GM12878 (cell line): ENCODE measurements around the gene LMOD1. TPM values are rescaled to one million over a fixed set of nuclear protein-coding genes. Genes with fewer than 3 reads are reported as not detected.

Source experiments
- ASH2L ChIP-seq: fragments of 300-600, 200-600 bp; sonication (generic); IDR thresholded peaks from 2 replicates; pipeline ENCODE4 v1.6.1; 2017; ENCODE audit warnings: low read depth, mild to moderate bottlenecking, borderline replicate concordance
- BCL11A ChIP-seq: IDR thresholded peaks from 2 replicates; pipeline ENCODE4 v1.6.1; 2011; ENCODE audit warnings: low read depth, low read length
- BCLAF1 ChIP-seq: fragments of 450-650 bp; IDR thresholded peaks from 2 replicates; pipeline ENCODE4 v1.6.1; 2017; ENCODE audit warnings: antibody characterized with exemption, mild to moderate bottlenecking, moderate library complexity
- CBX5 ChIP-seq: sonication (generic); IDR thresholded peaks from 2 replicates; pipeline ENCODE4 v1.6.1; 2016; ENCODE audit warnings: low read depth, moderate library complexity, mild to moderate bottlenecking, inconsistent platforms
- CHD2 ChIP-seq: IDR thresholded peaks from 2 replicates; pipeline ENCODE4 v1.6.1; 2011; ENCODE audit warnings: low read depth, low read length, improper control_type of control experiment, borderline replicate concordance
- DPF2 ChIP-seq: fragments of 450-650 bp; IDR thresholded peaks from 2 replicates; pipeline ENCODE4 v1.6.1; 2017; ENCODE audit warnings: mild to moderate bottlenecking
- ELK1 ChIP-seq: IDR thresholded peaks from 2 replicates; pipeline ENCODE4 v1.6.1; 2012; ENCODE audit warnings: low read depth, low read length, improper control_type of control experiment
- ESRRA ChIP-seq: IDR thresholded peaks from 2 replicates; pipeline ENCODE4 v1.6.1; 2012; ENCODE audit warnings: mild to moderate bottlenecking, low read length, improper control_type of control experiment
- HCFC1 ChIP-seq: fragments of 150-350 bp; IDR thresholded peaks from 2 replicates; pipeline ENCODE4 v1.6.1; 2014; ENCODE audit warnings: low read length
- IRF3 ChIP-seq: fragments of 450-650 bp; IDR thresholded peaks from 2 replicates; pipeline ENCODE4 v1.6.1; 2014; ENCODE audit warnings: mild to moderate bottlenecking
- JUND ChIP-seq: IDR thresholded peaks from 2 replicates; pipeline ENCODE4 v1.6.1; 2012; ENCODE audit warnings: low read depth, mild to moderate bottlenecking, low read length, improper control_type of control experiment, moderate library complexity
- KDM1A ChIP-seq: fragments of 200-600 bp; sonication (generic); IDR thresholded peaks from 2 replicates; pipeline ENCODE4 v1.6.1; 2016; ENCODE audit warnings: borderline replicate concordance
- MAX ChIP-seq: IDR thresholded peaks from 2 replicates; pipeline ENCODE4 v1.6.1; 2012; ENCODE audit warnings: low read depth, low read length, improper control_type of control experiment
- MEF2A ChIP-seq: IDR thresholded peaks from 2 replicates; pipeline ENCODE4 v1.6.1; 2011; ENCODE audit warnings: low read depth, mild to moderate bottlenecking, low read length, moderate library complexity; ENCODE audit not compliant: insufficient read depth
- NFYB ChIP-seq: IDR thresholded peaks from 2 replicates; pipeline ENCODE4 v1.6.1; 2011; ENCODE audit warnings: low read depth, mild to moderate bottlenecking, low read length, improper control_type of control experiment, moderate library complexity; ENCODE audit not compliant: insufficient read depth
- NR2C2 ChIP-seq: IDR thresholded peaks from 2 replicates; pipeline ENCODE4 v1.6.1; 2011; ENCODE audit warnings: borderline replicate concordance, low read depth; ENCODE audit not compliant: control insufficient read depth, insufficient read length
- PML ChIP-seq: IDR thresholded peaks from 2 replicates; pipeline ENCODE4 v1.6.1; 2012; ENCODE audit warnings: low read length, inconsistent platforms
- POLR2AphosphoS2 ChIP-seq: IDR thresholded peaks from 2 replicates; pipeline ENCODE4 v1.6.1; 2011; ENCODE audit warnings: low read depth, mild to moderate bottlenecking, low read length, improper control_type of control experiment, moderate library complexity
- POU2F2 ChIP-seq: IDR thresholded peaks from 3 replicates; pipeline ENCODE4 v1.6.1; 2011; ENCODE audit warnings: low read depth, mild to moderate bottlenecking, low read length, borderline replicate concordance
- RAD21 ChIP-seq: IDR thresholded peaks from 2 replicates; pipeline ENCODE4 v1.6.1; 2011; ENCODE audit warnings: mild to moderate bottlenecking, low read depth, low read length, moderate library complexity; ENCODE audit not compliant: insufficient read depth
- SIN3A ChIP-seq: IDR thresholded peaks from 2 replicates; pipeline ENCODE4 v1.6.1; 2012; ENCODE audit warnings: low read depth, low read length, improper control_type of control experiment
- SIX5 ChIP-seq: IDR thresholded peaks from 2 replicates; pipeline ENCODE4 v1.6.1; 2011; ENCODE audit warnings: mild to moderate bottlenecking, low read depth, low read length, moderate library complexity; ENCODE audit not compliant: severe bottlenecking
- SMC3 ChIP-seq: IDR thresholded peaks from 2 replicates; pipeline ENCODE4 v1.6.1; 2011; ENCODE audit warnings: low read length, improper control_type of control experiment, borderline replicate concordance
- SREBF2 ChIP-seq: IDR thresholded peaks from 2 replicates; pipeline ENCODE4 v1.6.1; 2012; ENCODE audit warnings: mild to moderate bottlenecking, low read length
- STAT1 ChIP-seq: fragments of 450-650 bp; conservative IDR thresholded peaks from 2 replicates; pipeline ENCODE4 v1.6.1; 2014; ENCODE audit warnings: antibody characterized with exemption, mild to moderate bottlenecking
- YBX1 ChIP-seq: fragments of 450-650 bp; IDR thresholded peaks from 2 replicates; pipeline ENCODE4 v1.6.1; 2016; ENCODE audit warnings: antibody characterized with exemption
- ZNF24 ChIP-seq: fragments of 450-650 bp; IDR thresholded peaks from 2 replicates; pipeline ENCODE4 v1.6.1; 2017; ENCODE audit warnings: antibody characterized with exemption, mild to moderate bottlenecking
- ZSCAN29 ChIP-seq: fragments of 450-650 bp; IDR thresholded peaks from 2 replicates; pipeline ENCODE4 v1.6.1; 2017; ENCODE audit warnings: mild to moderate bottlenecking, moderate library complexity
- polyA plus RNA-seq, 11 experiments: library from polyadenylated mRNA; depleted of rRNA in 4 of 11; unstranded in 6 of 11; stranded (reverse) in 5 of 11; fragments of >200 nt; fragmentation: Nextera tagmentation in 4 of 11; fragmentation: Illumina TruSeq in 1 of 11; extraction: Ambion mirVana in 4 of 11; extraction: Trizol in 1 of 11; gene quantifications; 1 replicate in 1 of 11; 2 replicates in 10 of 11; pipeline versions ENCODE4 v1.2.1 to v1.2.3, GENCODE V29; 2011 to 2016; ENCODE audit warnings: inconsistent platforms in 2 of 11, missing spikeins in 2 of 11, low read depth in 1 of 11
- total RNA-seq, 4 experiments: library from RNA; depleted of rRNA in 3 of 4; stranded (reverse); fragments of >200 nt in 3 of 4; fragmentation: Illumina TruSeq in 1 of 4; extraction: Trizol in 1 of 4; gene quantifications; 2 replicates each; pipeline versions ENCODE4 v1.2.1 to v1.2.3, GENCODE V29; 2013 to 2021

LMOD1 gene
- total and polyA plus RNA-seq, 10 of the 15 experiments (the other 5 are each of a cell fraction or from before 2014, with no cell fraction given) = 0.15 TPM; not detected in 9

- no peak for TF ChIP-seq BCLAF1
- TF ChIP-seq STAT1 = no peak
- no peak for TF ChIP-seq CHD2
- TF ChIP-seq MEF2A = no peak
- TF ChIP-seq CBX5 = no peak
- no peak for TF ChIP-seq ZNF24
- no peak for TF ChIP-seq ZSCAN29
- TF ChIP-seq RAD21 = peak; percentile 52
- TF ChIP-seq BCL11A = no peak
- TF ChIP-seq NR2C2 = no peak
- no peak for TF ChIP-seq HCFC1
- no peak for TF ChIP-seq IRF3
- TF ChIP-seq NFYB = no peak
- no peak for TF ChIP-seq ELK1
- no peak for TF ChIP-seq ASH2L
- no peak for TF ChIP-seq DPF2
- TF ChIP-seq POLR2AphosphoS2 = no peak
- TF ChIP-seq MAX = no peak
- no peak for TF ChIP-seq SREBF2
- no peak for TF ChIP-seq POU2F2
- TF ChIP-seq SIN3A = no peak
- TF ChIP-seq ESRRA = no peak
- TF ChIP-seq KDM1A = no peak
- no peak for TF ChIP-seq JUND
- peak; percentile 29; the same call in 1 of the 2 replicates for TF ChIP-seq SMC3
- no peak for TF ChIP-seq SIX5
- no peak for TF ChIP-seq PML
- no peak for TF ChIP-seq YBX1
These were observed 68.4 kb downstream of the LMOD1 start (continued) for GRCh38 chr1:201877877-201878401.
